T follicular helper cell (primary cell): Measurements from ENCODE around the gene DAAM2.

ENCODE experiments used
- DNase-seq: peaks from one replicate; pipeline ENCODE4 v3.0.0-alpha.2; 2020; ENCODE audit warnings: low read depth

The DAAM2 gene

GRCh38 chr6:39886871-39887270 is 94.7 kb downstream of the DAAM2 start:
- DNase-seq, result no peak

GRCh38 chr6:39887692-39888450 is 95.7 kb downstream of the DAAM2 start:
- no peak for DNase-seq

GRCh38 chr6:39889229-39889628 is 97.1 kb downstream of the DAAM2 start:
- no peak for DNase-seq

GRCh38 chr6:39891353-39891752 is 99.2 kb downstream of the DAAM2 start:
- no peak for DNase-seq

- DNase-seq, result no peak
Measured at GRCh38 chr6:39891976-39892375, 99.8 kb downstream of the DAAM2 start.

GRCh38 chr6:39892490-39893129 is 100.4 kb downstream of the DAAM2 start:
- no peak for DNase-seq

GRCh38 chr6:39893286-39893685 is 101.1 kb downstream of the DAAM2 start:
- no peak for DNase-seq

GRCh38 chr6:39896701-39897100 is 104.5 kb downstream of the DAAM2 start:
- DNase-seq, result no peak

GRCh38 chr6:39897698-39898097 is 105.5 kb downstream of the DAAM2 start:
- DNase-seq, result no peak

GRCh38 chr6:39898625-39899024 is 106.4 kb downstream of the DAAM2 start:
- DNase-seq, result no peak

- no peak for DNase-seq
Measured at GRCh38 chr6:39899554-39900295, 107.5 kb downstream of the DAAM2 start.

- DNase-seq, result no peak
Measured at GRCh38 chr6:39901116-39901655, 109.0 kb downstream of the DAAM2 start.

GRCh38 chr6:39901670-39902069 is 109.5 kb downstream of the DAAM2 start:
- no peak for DNase-seq

- DNase-seq, result no peak
Measured at GRCh38 chr6:39902136-39902535, 110.0 kb downstream of the DAAM2 start.

GRCh38 chr6:39902786-39903465 is 110.8 kb downstream of the DAAM2 start:
- no peak for DNase-seq

GRCh38 chr6:39903656-39904055 is 111.5 kb downstream of the DAAM2 start:
- no peak for DNase-seq

- DNase-seq, result no peak
Measured at GRCh38 chr6:39904946-39905639, 112.9 kb downstream of the DAAM2 start.

- no peak for DNase-seq
Measured at GRCh38 chr6:39905640-39905975, 113.4 kb downstream of the DAAM2 start.

- DNase-seq, result no peak
Measured at GRCh38 chr6:39906318-39906761, 114.2 kb downstream of the DAAM2 start.

GRCh38 chr6:39907871-39908575 is 115.8 kb downstream of the DAAM2 start:
- DNase-seq, result no peak
